H1 (cell line): Measurements from ENCODE around the gene NR2C2. TPM values are rescaled to one million over a fixed set of nuclear protein-coding genes. Genes with fewer than 3 reads are reported as not detected.

Experiments used
- CTCF ChIA-PET: fragments of 300-600 bp; sonication (Branson Sonifier 250); formaldehyde crosslinking; loops from one replicate; lab custom pipeline; 2021; ENCODE audit not compliant: partially characterized antibody; lab: Charles Lee
- POLR2A ChIA-PET: fragments of 300-600 bp; sonication (Branson Sonifier 250); formaldehyde crosslinking; loops from one replicate; lab custom pipeline; 2021; ENCODE audit warnings: inconsistent platforms; ENCODE audit not compliant: partially characterized antibody; lab: Charles Lee
- DNase-seq, 2 experiments: peaks; one replicate each; pipeline versions ENCODE4 v3.0.0 to v3.0.0-alpha.2; 2010 to 2022; ENCODE audit warnings: low spot score in 2 of 2, low read depth in 1 of 2, mixed read lengths in 1 of 2
- FAIRE-seq: peaks from 2 replicates; lab custom pipeline; 2011; peaks lifted over from hg19 to GRCh38; lab: Jason Lieb, UNC
- H2AFZ ChIP-seq: 2 replicates; pipeline ENCODE4 v1.8.1; 2012; ENCODE audit warnings: low read length, inconsistent platforms
- H2AK5ac ChIP-seq: 2 replicates; pipeline ENCODE4 v1.6.1; 2013; ENCODE audit warnings: low read depth, low read length
- H2BK120ac ChIP-seq: replicated peaks from 2 replicates; pipeline ENCODE3; 2013; ENCODE audit warnings: low read depth, low read length, inconsistent platforms
- H2BK12ac ChIP-seq: 2 replicates; pipeline ENCODE4 v1.6.1; 2013; ENCODE audit warnings: low read depth, low read length
- H2BK15ac ChIP-seq: 2 replicates; pipeline ENCODE4 v1.6.1; 2013; ENCODE audit warnings: low read length
- H2BK20ac ChIP-seq: 2 replicates; pipeline ENCODE4 v1.6.1; 2013; ENCODE audit warnings: low read length
- H2BK5ac ChIP-seq: 2 replicates; pipeline ENCODE4 v1.6.1; 2013; ENCODE audit warnings: low read depth, low read length
- H3K14ac ChIP-seq: 2 replicates; pipeline ENCODE4 v1.6.1; 2013; ENCODE audit warnings: inconsistent platforms; ENCODE audit not compliant: insufficient read length
- H3K18ac ChIP-seq: 2 replicates; pipeline ENCODE4 v1.6.1; 2013; ENCODE audit warnings: low read length; ENCODE audit errors: extremely low read depth
- H3K23ac ChIP-seq: 2 replicates; pipeline ENCODE4 v1.6.1; 2013; ENCODE audit warnings: inconsistent platforms; ENCODE audit not compliant: insufficient read length
- H3K23me2 ChIP-seq: 2 replicates; pipeline ENCODE4 v1.6.1; 2013; ENCODE audit warnings: low read depth, low read length
- H3K27ac ChIP-seq: 2 replicates; pipeline ENCODE4 v1.6.1; 2011; ENCODE audit warnings: low read depth, low read length, inconsistent platforms
- H3K27me3 ChIP-seq, 4 experiments: replicated peaks in 1 of 4; 1 replicate in 1 of 4; 2 replicates in 3 of 4; pipeline versions ENCODE4 v1.6.1 to v1.8.1; 2011 to 2013; ENCODE audit warnings: low read length in 3 of 4, mild to moderate bottlenecking in 3 of 4, inconsistent platforms in 2 of 4, mixed read lengths in 2 of 4, moderate library complexity in 1 of 4; ENCODE audit not compliant: control insufficient read depth in 3 of 4, insufficient read depth in 3 of 4; ENCODE audit errors: extremely low read depth in 1 of 4
- H3K36me3 ChIP-seq, 4 experiments: 2 replicates each; pipeline versions ENCODE4 v1.6.1 to v1.8.1; 2011 to 2013; ENCODE audit warnings: mild to moderate bottlenecking in 4 of 4, low read length in 3 of 4, moderate library complexity in 2 of 4, control low read depth in 1 of 4, inconsistent platforms in 1 of 4; ENCODE audit not compliant: insufficient read depth in 4 of 4, control insufficient read depth in 2 of 4
- H3K4ac ChIP-seq: replicated peaks from 2 replicates; pipeline ENCODE3; 2013; ENCODE audit warnings: low read length, low read depth, mixed read lengths, inconsistent platforms; ENCODE audit not compliant: insufficient read length
- H3K4me1 ChIP-seq, 4 experiments: replicated peaks in 1 of 4; 1 replicate in 1 of 4; 2 replicates in 3 of 4; pipeline versions ENCODE4 v1.6.1 to v1.8.1; 2011 to 2013; ENCODE audit warnings: low read length in 3 of 4, inconsistent platforms in 2 of 4, mixed read lengths in 1 of 4; ENCODE audit not compliant: insufficient read depth in 4 of 4, control insufficient read depth in 3 of 4
- H3K4me2 ChIP-seq, 2 experiments: 2 replicates each; pipeline versions ENCODE4 v1.6.1 to v1.8.1; 2011 to 2013; ENCODE audit warnings: low read depth in 2 of 2, low read length in 2 of 2, control low read depth in 1 of 2, inconsistent platforms in 1 of 2, mild to moderate bottlenecking in 1 of 2; ENCODE audit not compliant: insufficient read depth in 1 of 2
- H3K4me3 ChIP-seq, 4 experiments: fragments of 200-600, 300-600 bp in 1 of 4; sonication (generic), shearing (Covaris generic), sonication (Bioruptor Twin) in 1 of 4; 2 replicates each; pipeline versions ENCODE4 v1.5.1 to v1.8.1; 2011 to 2016; ENCODE audit warnings: low read length in 4 of 4, low read depth in 3 of 4, control low read depth in 2 of 4, inconsistent platforms in 2 of 4, mild to moderate bottlenecking in 2 of 4, mixed read lengths in 1 of 4, moderate library complexity in 1 of 4; ENCODE audit not compliant: insufficient read depth in 2 of 4; ENCODE audit errors: extremely low read depth in 1 of 4
- H3K56ac ChIP-seq: replicated peaks from 2 replicates; pipeline ENCODE3; 2013; ENCODE audit warnings: low read depth, mild to moderate bottlenecking, mixed read lengths, low read length, inconsistent platforms; ENCODE audit not compliant: insufficient read length
- H3K79me1 ChIP-seq: 2 replicates; pipeline ENCODE4 v1.6.1; 2013; ENCODE audit warnings: low read depth, low read length, control low read depth
- H3K79me2 ChIP-seq, 2 experiments: 2 replicates each; pipeline versions ENCODE4 v1.6.1 to v1.8.1; 2012 to 2013; ENCODE audit warnings: low read length in 2 of 2, mild to moderate bottlenecking in 2 of 2, inconsistent platforms in 1 of 2; ENCODE audit not compliant: insufficient read depth in 2 of 2, control insufficient read depth in 1 of 2
- H3K9ac ChIP-seq, 4 experiments: replicated peaks in 1 of 4; 1 replicate in 1 of 4; 2 replicates in 3 of 4; pipeline versions ENCODE4 v1.6.1 to v1.8.1; 2011 to 2013; ENCODE audit warnings: low read depth in 3 of 4, low read length in 3 of 4, control low read depth in 2 of 4, mild to moderate bottlenecking in 2 of 4, moderate library complexity in 2 of 4, inconsistent platforms in 1 of 4; ENCODE audit errors: extremely low read depth in 1 of 4
- H3K9me3 ChIP-seq, 2 experiments: 2 replicates each; pipeline versions ENCODE4 v1.6.1 to v1.8.1; 2012 to 2013; ENCODE audit warnings: mild to moderate bottlenecking in 2 of 2, moderate library complexity in 2 of 2, control low read depth in 1 of 2, inconsistent platforms in 1 of 2, low read depth in 1 of 2, low read length in 1 of 2, mixed read lengths in 1 of 2; ENCODE audit not compliant: insufficient read depth in 2 of 2
- H4K20me1 ChIP-seq, 2 experiments: replicated peaks in 1 of 2; 2 replicates each; pipeline versions ENCODE3 to v1.8.1; 2011 to 2013; ENCODE audit warnings: inconsistent platforms in 2 of 2, low read length in 2 of 2, mild to moderate bottlenecking in 1 of 2; ENCODE audit not compliant: insufficient read depth in 2 of 2, control insufficient read depth in 1 of 2
- H4K5ac ChIP-seq: 2 replicates; pipeline ENCODE4 v1.6.1; 2013; ENCODE audit warnings: low read length, low read depth, mixed read lengths, inconsistent platforms; ENCODE audit not compliant: insufficient read length
- H4K8ac ChIP-seq: 2 replicates; pipeline ENCODE4 v1.8.0; 2013; ENCODE audit warnings: mild to moderate bottlenecking, moderate library complexity, low read length, inconsistent platforms; ENCODE audit not compliant: insufficient read depth; ENCODE audit errors: extremely low read depth
- H4K91ac ChIP-seq: replicated peaks from 2 replicates; pipeline ENCODE3; 2013; ENCODE audit warnings: low read length, mixed read lengths, inconsistent platforms; ENCODE audit not compliant: insufficient read length
- ATF3 ChIP-seq: IDR thresholded peaks from 2 replicates; pipeline ENCODE4 v1.6.1; 2011; ENCODE audit warnings: low read depth, mild to moderate bottlenecking, low read length; ENCODE audit not compliant: insufficient read depth
- BCL11A ChIP-seq, 2 experiments: IDR thresholded peaks; one replicate each; pipeline ENCODE4 v1.6.1; 2011; ENCODE audit warnings: low read depth in 2 of 2, low read length in 2 of 2, mild to moderate bottlenecking in 2 of 2
- GABPA ChIP-seq: IDR thresholded peaks from 2 replicates; pipeline ENCODE4 v1.6.1; 2011; ENCODE audit warnings: mild to moderate bottlenecking, low read length, moderate library complexity, borderline replicate concordance; ENCODE audit not compliant: insufficient read depth
- HDAC6 ChIP-seq: IDR thresholded peaks from one replicate; pipeline ENCODE4 v1.7.1; 2012; ENCODE audit warnings: low read depth, mild to moderate bottlenecking, inconsistent platforms, low read length, moderate library complexity
- POLR2A ChIP-seq, 2 experiments: IDR thresholded peaks; 1 replicate in 1 of 2; 2 replicates in 1 of 2; pipeline ENCODE4 v1.6.1; 2011; ENCODE audit warnings: low read depth in 2 of 2, low read length in 2 of 2, mild to moderate bottlenecking in 2 of 2; ENCODE audit errors: control extremely low read depth in 1 of 2
- RXRA ChIP-seq: IDR thresholded peaks from 2 replicates; pipeline ENCODE4 v1.6.1; 2011; ENCODE audit warnings: low read depth, mild to moderate bottlenecking, low read length, moderate library complexity; ENCODE audit not compliant: insufficient read depth
- TAF7 ChIP-seq: optimal IDR thresholded peaks from 2 replicates; pipeline ENCODE3; 2011; ENCODE audit warnings: low read depth, mild to moderate bottlenecking, inconsistent platforms, low read length, moderate library complexity, borderline replicate concordance
- TCF12 ChIP-seq: IDR thresholded peaks from 2 replicates; pipeline ENCODE4 v1.6.1; 2011; ENCODE audit warnings: low read depth, mild to moderate bottlenecking, low read length
- TEAD4 ChIP-seq: IDR thresholded peaks from 2 replicates; pipeline ENCODE4 v1.6.1; 2012; ENCODE audit warnings: low read depth, low read length, inconsistent platforms, mixed read lengths
- WGBS, 2 experiments: shearing (Covaris generic) in 1 of 2; methylation state at CpG; one replicate each; pipeline versions ENCODE4 v1.1.6 to v1.1.7; 2013 to 2015; ENCODE audit warnings: low lambda C conversion rate in 2 of 2, mixed read lengths in 2 of 2, inconsistent platforms in 1 of 2, low coverage in 1 of 2, missing lambda C conversion rate in 1 of 2; ENCODE audit not compliant: insufficient replicate concordance in 2 of 2, insufficient coverage in 1 of 2, insufficient read length in 1 of 2; ENCODE audit errors: extremely low coverage in 1 of 2, missing lambda C conversion rate in 1 of 2; 5-methylcytosine and 5-hydroxymethylcytosine counted together
- polyA plus RNA-seq, 7 experiments: library from polyadenylated mRNA; depleted of rRNA in 3 of 7; stranded (reverse) in 5 of 7; unstranded in 2 of 7; fragments of >200 nt in 5 of 7; fragments of 200-250 nt in 2 of 7; gene quantifications; 1 replicate in 5 of 7; 2 replicates in 1 of 7; 4 replicates in 1 of 7; pipeline versions ENCODE4 v1.2.1 to v1.2.3, GENCODE V29; 2011 to 2013; ENCODE audit warnings: missing spikeins in 2 of 7, mixed read lengths in 2 of 7
- total RNA-seq: library from RNA; stranded (reverse); fragmentation: NEBNext Ultra II Directional; extraction: Animal tissue kit (Norgen Biotek cat#: 25700); gene quantifications from 2 replicates; pipeline ENCODE4 v1.2.1, GENCODE V29; 2021

Gene NR2C2
- total and polyA plus RNA-seq, 2 of the 8 experiments (the other 6 are each of a cell fraction or from before 2014, with no cell fraction given): 16.6 to 44.4 TPM

- Histone ChIP-seq H3K18ac (no peak overlapping the region), H3K27ac (no peak overlapping the region), H3K4me3 (no peak overlapping the region), H2BK5ac (no peak overlapping the region), H2BK20ac (no peak overlapping the region), H3K56ac (no peak overlapping the region), H2BK12ac (no peak overlapping the region), H3K23ac (no peak overlapping the region), H3K27me3 (no peaks in the 10 kb centered on the region), H4K91ac (no peak overlapping the region), H3K9me3 (no peaks in the 10 kb centered on the region), H2AK5ac (no peak overlapping the region), H3K23me2 (no peaks in the 10 kb centered on the region), H4K5ac (no peak overlapping the region), H3K36me3 (peaks cover 5 to 20% (median 5%) of the 10 kb centered on the region in 4 experiments), H2AFZ (no peak overlapping the region), H3K79me2 (peaks cover 38 to 85% of the 10 kb centered on the region in 2 experiments), H3K79me1 (peaks cover 3% of the 10 kb centered on the region), H2BK120ac (no peak overlapping the region), H3K9ac (no peak overlapping the region; a peak in 1 of 7 replicates), H4K20me1 (peaks cover 5% of the 10 kb centered on the region in 2 experiments), H3K14ac (no peak overlapping the region), H3K4me1 (peaks cover 3 to 10% (median 4%) of the 10 kb centered on the region in 4 experiments; a peak in 4 of 7 replicates), H3K4ac (no peak overlapping the region), H4K8ac (no peak overlapping the region), H2BK15ac (no peak overlapping the region), H3K4me2 (no peak overlapping the region; a peak in 1 of 4 replicates)
- CTCF ChIA-PET: interaction anchor here (1.5 kb wide), 1 partner anchor 25 kb away, joined by 3 read pairs; no protein-coding TSS in a partner anchor
- 95% methylated on average over 2 of the region's 2 CpGs; no CpG with 5 or more reads in 1 of the 2 experiments for WGBS, 2 experiments
- FAIRE-seq: no peak
- TF ChIP-seq HDAC6 (no peak), GABPA (no peak), TCF12 (no peak), RXRA (no peak), ATF3 (no peak), BCL11A (IDR thresholded peaks at IDR 0.05; ENCODE audit: low read depth in 2 of 2, low read length in 2 of 2) (no peak), POLR2A (IDR thresholded peaks at IDR 0.05; ENCODE audit: control extremely low read depth in 1 of 2, low read depth in 2 of 2, low read length in 2 of 2) (no peak), TAF7 (no peak), TEAD4 (no peak)
- POLR2A ChIA-PET: interaction anchor here (1.0 to 2.1 kb wide), 2 partner anchors 13 to 97 kb away, joined by 3 to 7 read pairs; no protein-coding TSS in a partner anchor
- DNase-seq: no peak
These were observed 2.9 kb downstream of the NR2C2 start for GRCh38 chr3:14950274-14950673.
